ENCODE results near the gene S1PR5.

- TF ChIP-seq POLR2A (IDR thresholded peaks at IDR 0.05) (no peak), CTCF (IDR thresholded peaks at IDR 0.05) (no peak)
Observed at GRCh38 chr19:10503002-10503789, 14.1 kb downstream of the S1PR5 start, which contains the start of gene KEAP1.

Data from breast epithelium (tissue), 3 donors.